ENCODE results near the gene DHX40.

GRCh38 chr17:59538195-59538909 is 27.1 kb upstream of the DHX40 start:
- TF ChIP-seq CTCF (conservative IDR thresholded peaks at IDR 0.05) (no peak), ZFX (IDR thresholded peaks at IDR 0.05) (no peak)
